ENCODE data around the gene NCKAP1.
"Not testable (repeated sequence)": the region's sequence is repeated elsewhere in the genome, so short reads cannot be mapped to it uniquely, and the experiment has no call there.

The NCKAP1 gene

GRCh38 chr2:183000846-183001245 lies 37.4 kb downstream of the NCKAP1 start:
- POLR2A ChIA-PET, result interaction anchor here (0.7 to 1.4 kb wide), 2 partner anchors 37 to 1322 kb away, joined by 3 to 5 read pairs; partner anchors contain the start of gene NCKAP1
- CTCF ChIA-PET, result no interaction called here
- no peak for DNase-seq (ENCODE audit: extremely low spot score)
- TF ChIP-seq ZNF384 (IDR thresholded peaks at IDR 0.05) (no peak), FOXK2 (IDR thresholded peaks at IDR 0.05) (no peak), ARNT (IDR thresholded peaks at IDR 0.05) (no peak), L3MBTL2 (conservative IDR thresholded peaks at IDR 0.05) (no peak), NFRKB (IDR thresholded peaks at IDR 0.05) (no peak), FOXA1 (IDR thresholded peaks at IDR 0.05) (no peak), ELF4 (IDR thresholded peaks at IDR 0.05) (no peak), SP1 (IDR thresholded peaks at IDR 0.05) (no peak), HDGF (IDR thresholded peaks at IDR 0.05; ENCODE audit: borderline replicate concordance) (no peak), PKNOX1 (IDR thresholded peaks at IDR 0.05) (no peak), SUZ12 (IDR thresholded peaks at IDR 0.05) (no peak), BHLHE40 (IDR thresholded peaks at IDR 0.05; ENCODE audit: borderline replicate concordance) (no peak), TARDBP (IDR thresholded peaks at IDR 0.05) (no peak), FOXM1 (IDR thresholded peaks at IDR 0.05; ENCODE audit: borderline replicate concordance) (no peak), CTBP1 (IDR thresholded peaks at IDR 0.05; ENCODE audit: borderline replicate concordance) (no peak), LEF1 (IDR thresholded peaks at IDR 0.05; ENCODE audit: borderline replicate concordance) (no peak)

- no peak for DNase-seq (ENCODE audit: extremely low spot score)
- ChIA-PET POLR2A (no interaction called here), CTCF (no interaction called here)
- TF ChIP-seq FOXM1 (IDR thresholded peaks at IDR 0.05; ENCODE audit: borderline replicate concordance) (no peak), LEF1 (IDR thresholded peaks at IDR 0.05; ENCODE audit: borderline replicate concordance) (no peak), ELF4 (IDR thresholded peaks at IDR 0.05) (no peak), PKNOX1 (IDR thresholded peaks at IDR 0.05) (no peak), FOXA1 (IDR thresholded peaks at IDR 0.05) (no peak), SP1 (IDR thresholded peaks at IDR 0.05) (no peak), HDGF (IDR thresholded peaks at IDR 0.05; ENCODE audit: borderline replicate concordance) (no peak), CTBP1 (IDR thresholded peaks at IDR 0.05; ENCODE audit: borderline replicate concordance) (no peak), SUZ12 (IDR thresholded peaks at IDR 0.05) (no peak), ARNT (IDR thresholded peaks at IDR 0.05) (no peak), TARDBP (IDR thresholded peaks at IDR 0.05) (no peak), L3MBTL2 (conservative IDR thresholded peaks at IDR 0.05) (no peak)
Measured at GRCh38 chr2:182999348-183000028, 38.8 kb downstream of the NCKAP1 start.

- CTCF ChIA-PET, result no interaction called here
- POLR2A ChIA-PET, result no interaction called here
- no peak for TF ChIP-seq ARNT (IDR thresholded peaks at IDR 0.05)
- no peak for TF ChIP-seq SUZ12 (IDR thresholded peaks at IDR 0.05)
- TF ChIP-seq FOXK2 (IDR thresholded peaks at IDR 0.05), result no peak
- TF ChIP-seq FOXM1 (IDR thresholded peaks at IDR 0.05; ENCODE audit: borderline replicate concordance), result no peak
- TF ChIP-seq TARDBP (IDR thresholded peaks at IDR 0.05), result no peak
- no peak for TF ChIP-seq LEF1 (IDR thresholded peaks at IDR 0.05; ENCODE audit: borderline replicate concordance)
- no peak for DNase-seq (ENCODE audit: extremely low spot score)
Measured at GRCh38 chr2:182994228-182994912, 43.9 kb downstream of the NCKAP1 start.

- POLR2A ChIA-PET, result no interaction called here
- DNase-seq (ENCODE audit: extremely low spot score), result no peak
- TF ChIP-seq NFRKB (IDR thresholded peaks at IDR 0.05) (no peak), FOXA1 (IDR thresholded peaks at IDR 0.05) (no peak), SUZ12 (IDR thresholded peaks at IDR 0.05) (no peak), BHLHE40 (IDR thresholded peaks at IDR 0.05; ENCODE audit: borderline replicate concordance) (no peak), SP1 (IDR thresholded peaks at IDR 0.05) (no peak), ELF4 (IDR thresholded peaks at IDR 0.05) (no peak)
- CTCF ChIA-PET, result no interaction called here
Measured at GRCh38 chr2:182982941-182983340, 55.3 kb downstream of the NCKAP1 start.

- DNase-seq (ENCODE audit: extremely low spot score); POLR2A ChIA-PET: not testable (repeated sequence)
- CTCF ChIA-PET, result interaction anchor here (1.0 to 2.4 kb wide), 2 partner anchors 43 to 218 kb away, joined by 3 to 9 read pairs; no protein-coding TSS in a partner anchor
Measured at GRCh38 chr2:182981475-182981874, 56.8 kb downstream of the NCKAP1 start.

- ChIA-PET POLR2A (no interaction called here), CTCF (interaction anchor here (0.8 to 2.4 kb wide), 6 partner anchors 12 to 217 kb away, joined by 3 to 9 read pairs (median 3); no protein-coding TSS in a partner anchor)
- TF ChIP-seq FOXA1 (IDR thresholded peaks at IDR 0.05) (no peak), SP1 (IDR thresholded peaks at IDR 0.05) (no peak), FOXK2 (IDR thresholded peaks at IDR 0.05) (no peak), LEF1 (IDR thresholded peaks at IDR 0.05; ENCODE audit: borderline replicate concordance) (no peak), ZNF384 (IDR thresholded peaks at IDR 0.05) (no peak), BHLHE40 (IDR thresholded peaks at IDR 0.05; ENCODE audit: borderline replicate concordance) (no peak), ELF4 (IDR thresholded peaks at IDR 0.05) (no peak)
- no peak for DNase-seq (ENCODE audit: extremely low spot score)
Measured at GRCh38 chr2:182980652-182981051, 57.6 kb downstream of the NCKAP1 start.

GRCh38 chr2:182980115-182980514 lies 58.1 kb downstream of the NCKAP1 start:
- peak; percentile 27 for DNase-seq (ENCODE audit: extremely low spot score)
- CTCF ChIA-PET, result interaction anchor here (0.6 to 2.4 kb wide), 6 partner anchors 13 to 217 kb away, joined by 3 to 9 read pairs (median 4); no protein-coding TSS in a partner anchor
- TF ChIP-seq FOXA1 (IDR thresholded peaks at IDR 0.05) (no peak), SUZ12 (IDR thresholded peaks at IDR 0.05) (no peak), NFRKB (IDR thresholded peaks at IDR 0.05) (no peak), PKNOX1 (IDR thresholded peaks at IDR 0.05) (no peak), FOXK2 (IDR thresholded peaks at IDR 0.05) (no peak), ZNF384 (IDR thresholded peaks at IDR 0.05) (no peak), TARDBP (IDR thresholded peaks at IDR 0.05) (no peak), HDGF (IDR thresholded peaks at IDR 0.05; ENCODE audit: borderline replicate concordance) (no peak), ELF4 (IDR thresholded peaks at IDR 0.05) (no peak), CTBP1 (IDR thresholded peaks at IDR 0.05; ENCODE audit: borderline replicate concordance) (no peak)
- POLR2A ChIA-PET, result no interaction called here
